MM.1S (cell line): ENCODE data around the gene OPN3.

Experiments
- CTCF ChIP-seq: fragments of 300-600 bp; sonication (generic); IDR thresholded peaks from 2 replicates; pipeline ENCODE4 v1.5.1; 2016; ENCODE audit warnings: antibody characterized with exemption, low read length, mixed read lengths
- EZH2 ChIP-seq: fragments of 300-600 bp; sonication (generic); optimal IDR thresholded peaks from 2 replicates; pipeline ENCODE3; 2017; ENCODE audit warnings: low read depth, mild to moderate bottlenecking, antibody characterized with exemption, low read length, mixed read lengths
- EZH2phosphoT487 ChIP-seq: fragments of 300-600 bp; sonication (generic); IDR thresholded peaks from 2 replicates; pipeline ENCODE4 v1.6.1; 2018; ENCODE audit warnings: antibody characterized with exemption, low read length

GRCh38 chr1:241644259-241644658 lies 4.1 kb upstream of the OPN3 start:
- TF ChIP-seq EZH2phosphoT487 = no peak
- TF ChIP-seq EZH2 = no peak
- no peak for TF ChIP-seq CTCF
